HG03442 (cell line): ENCODE data around the gene OBP2A.

ENCODE experiments used
- ATAC-seq: cut with Tn5 transposase; IDR thresholded peaks from one replicate; pipeline ENCODE4 v1.9.1; 2021; ENCODE audit warnings: mild to moderate bottlenecking, moderate library complexity; ENCODE audit not compliant: unreplicated experiment

Gene OBP2A

GRCh38 chr9:135592331-135592590 lies 46.3 kb downstream of the OBP2A start:
- no peak for ATAC-seq

- ATAC-seq: no peak
Measured at GRCh38 chr9:135592625-135593024, 46.7 kb downstream of the OBP2A start.

GRCh38 chr9:135596211-135596610 lies 50.3 kb downstream of the OBP2A start:
- ATAC-seq: no peak
